Activated B cell treated with CpG ODN at 0.5 μM for 24 hours (primary cell): ENCODE data around the gene C17orf67. TPM values are rescaled to one million over a fixed set of nuclear protein-coding genes. Genes with fewer than 3 reads are reported as not detected.

Experiments used
- ATAC-seq: fragments of 200-7000 bp; cut with Tn5 transposase; one replicate; pipeline ENCODE4 v1.10.0; 2021; ENCODE audit warnings: low read depth, mild to moderate bottlenecking, moderate library complexity
- CTCF ChIA-PET: fragments of 350-600 bp; sonication (Branson Sonifier 250); formaldehyde crosslinking; loops from one replicate; lab custom pipeline; 2021; ENCODE audit warnings: antibody characterized with exemption; lab: Charles Lee
- POLR2A ChIA-PET: fragments of 350-600 bp; sonication (Branson Sonifier 250); formaldehyde crosslinking; loops from one replicate; lab custom pipeline; 2021; ENCODE audit warnings: antibody characterized with exemption; lab: Charles Lee
- DNase-seq: peaks from one replicate; pipeline ENCODE4 v3.0.0; 2022
- H3K27ac Mint-ChIP-seq: one replicate; pipeline ENCODE4 v1.8.0; 2020; ENCODE audit warnings: mixed read lengths
- H3K27me3 Mint-ChIP-seq: one replicate; pipeline ENCODE4 v1.8.0; 2021; ENCODE audit warnings: mixed read lengths
- H3K36me3 Mint-ChIP-seq: one replicate; pipeline ENCODE4 v1.8.0; 2021; ENCODE audit warnings: low read depth, mixed read lengths
- H3K4me1 Mint-ChIP-seq: one replicate; pipeline ENCODE4 v1.8.0; 2021; ENCODE audit warnings: mixed read lengths
- H3K4me3 Mint-ChIP-seq: one replicate; pipeline ENCODE4 v1.8.0; 2020; ENCODE audit warnings: mild to moderate bottlenecking, mixed read lengths
- H3K9me3 Mint-ChIP-seq: one replicate; pipeline ENCODE4 v1.8.0; 2020; ENCODE audit warnings: mixed read lengths
- CTCF ChIP-seq: fragments of 200-600 bp; IDR thresholded peaks from one replicate; pipeline ENCODE4 v1.8.0; 2022; ENCODE audit warnings: antibody characterized with exemption, mild to moderate bottlenecking
- intact Hi-C: fragments of 100-400 bp; cut with micrococcal nuclease; formaldehyde crosslinking; loops from one replicate; pipeline ENCODE4 v1.15.1; 2024
- total RNA-seq: library from RNA; stranded (reverse); gene quantifications from 2 replicates; pipeline ENCODE4 v1.2.3, GENCODE V29; 2022

Gene C17orf67
- total RNA-seq, 1 donor from 2014 or later = 4.0 TPM

GRCh38 chr17:56835264-56835585, 1.5 kb upstream of the C17orf67 start:
- DNase-seq = no peak
- CTCF ChIA-PET = interaction anchor here (0.6 to 3.5 kb wide), 2 partner anchors 16 to 769 kb away, joined by 3 to 14 read pairs; no protein-coding TSS in a partner anchor
- Mint-ChIP-seq H3K27me3 (no peaks in the 10 kb centered on the region), H3K4me3 (peak overlapping the region; percentile 93), H3K4me1 (peaks cover 42% of the 10 kb centered on the region), H3K9me3 (no peaks in the 10 kb centered on the region), H3K27ac (peak overlapping the region; percentile 88), H3K36me3 (peaks cover 26% of the 10 kb centered on the region)
- no peak for ATAC-seq
- no peak for TF ChIP-seq CTCF
- intact Hi-C loops = loop anchor here (10.0 kb wide), 2 partner anchors 420 to 1020 kb away; partner anchors contain the start of genes MRPS23 and MSI2
- POLR2A ChIA-PET = interaction anchor here (2.5 kb wide), 1 partner anchor 73 kb away, joined by 12 read pairs; no protein-coding TSS in a partner anchor

- peaks cover 25% of the 10 kb centered on the region for H3K36me3 Mint-ChIP-seq
- DNase-seq = peak; percentile 59
- CTCF ChIA-PET = interaction anchor here (0.6 to 3.5 kb wide), 2 partner anchors 15 to 770 kb away, joined by 3 to 14 read pairs; no protein-coding TSS in a partner anchor
- H3K9me3 Mint-ChIP-seq = no peaks in the 10 kb centered on the region
- POLR2A ChIA-PET = interaction anchor here (0.7 to 2.5 kb wide), 5 partner anchors 9 to 781 kb away, joined by 3 to 12 read pairs (median 4); partner anchors contain the start of gene AKAP1
- ATAC-seq = peak; percentile 15
- H3K4me1 Mint-ChIP-seq = peaks cover 42% of the 10 kb centered on the region
- no peaks in the 10 kb centered on the region for H3K27me3 Mint-ChIP-seq
- intact Hi-C loops = loop anchor here (1.0 to 10.0 kb wide), 3 partner anchors 144 to 1020 kb away; partner anchors contain the start of genes MRPS23, MSI2 and SCPEP1
- peak overlapping the region; percentile 93 for H3K4me3 Mint-ChIP-seq
- H3K27ac Mint-ChIP-seq = peak overlapping the region; percentile 88
- no peak for TF ChIP-seq CTCF
These were observed 902 bp upstream of the C17orf67 start for GRCh38 chr17:56834380-56835263.

GRCh38 chr17:56833057-56833808, 487 bp downstream of the C17orf67 start:
- Mint-ChIP-seq H3K36me3 (peaks cover 35% of the 10 kb centered on the region), H3K27ac (peak overlapping the region; percentile 71), H3K4me3 (peak overlapping the region; percentile 93), H3K27me3 (no peaks in the 10 kb centered on the region), H3K4me1 (peaks cover 42% of the 10 kb centered on the region), H3K9me3 (no peaks in the 10 kb centered on the region)
- TF ChIP-seq CTCF = no peak
- ATAC-seq (peak; percentile 59), DNase-seq (peak; percentile 62)
- intact Hi-C loops = loop anchor here (1.0 to 10.0 kb wide), 8 partner anchors 14 to 1174 kb away; partner anchors contain the start of genes AKAP1, COIL, MRPS23 and MSI2
- CTCF ChIA-PET = interaction anchor here (1.4 kb wide), 1 partner anchor 14 kb away, joined by 5 read pairs; no protein-coding TSS in a partner anchor
- POLR2A ChIA-PET = interaction anchor here (0.7 to 2.5 kb wide), 6 partner anchors 10 to 782 kb away, joined by 4 to 12 read pairs (median 4); partner anchors contain the start of gene SCPEP1

- POLR2A ChIA-PET = interaction anchor here (0.6 to 2.5 kb wide), 2 partner anchors 8 to 76 kb away, joined by 6 to 12 read pairs; no protein-coding TSS in a partner anchor
- Mint-ChIP-seq H3K27ac (peak overlapping the region; percentile 71), H3K4me3 (peak overlapping the region; percentile 57), H3K36me3 (peaks cover 32% of the 10 kb centered on the region), H3K9me3 (no peaks in the 10 kb centered on the region), H3K4me1 (peaks cover 41% of the 10 kb centered on the region), H3K27me3 (no peaks in the 10 kb centered on the region)
- DNase-seq = no peak
- CTCF ChIA-PET = interaction anchor here (1.4 kb wide), 1 partner anchor 13 kb away, joined by 5 read pairs; no protein-coding TSS in a partner anchor
- ATAC-seq = no peak
- intact Hi-C loops = loop anchor here (2.0 to 10.0 kb wide), 4 partner anchors 52 to 1174 kb away; partner anchors contain the start of genes MRPS23, MSI2 and SRSF1
- no peak for TF ChIP-seq CTCF
These were observed 1.3 kb downstream of the C17orf67 start for GRCh38 chr17:56832446-56832845.
